CD1c-positive myeloid dendritic cell (primary cell): ENCODE results near the gene ASGR2.
"Not testable (repeated sequence)": the region's sequence is repeated elsewhere in the genome, so short reads cannot be mapped to it uniquely, and the experiment has no call there.

Experiments used
- DNase-seq: peaks from one replicate; pipeline ENCODE4 v3.0.0-alpha.2; 2016; ENCODE audit errors: extremely low spot score

Gene ASGR2

GRCh38 chr17:7126386-7126785 lies 11.8 kb upstream of the ASGR2 start:
- DNase-seq, result not testable (repeated sequence)

- DNase-seq, result no peak
These were observed 10.3 kb upstream of the ASGR2 start for GRCh38 chr17:7124923-7125322.

GRCh38 chr17:7123844-7124243 lies 9.2 kb upstream of the ASGR2 start:
- peak; percentile 29 for DNase-seq

DNA sequence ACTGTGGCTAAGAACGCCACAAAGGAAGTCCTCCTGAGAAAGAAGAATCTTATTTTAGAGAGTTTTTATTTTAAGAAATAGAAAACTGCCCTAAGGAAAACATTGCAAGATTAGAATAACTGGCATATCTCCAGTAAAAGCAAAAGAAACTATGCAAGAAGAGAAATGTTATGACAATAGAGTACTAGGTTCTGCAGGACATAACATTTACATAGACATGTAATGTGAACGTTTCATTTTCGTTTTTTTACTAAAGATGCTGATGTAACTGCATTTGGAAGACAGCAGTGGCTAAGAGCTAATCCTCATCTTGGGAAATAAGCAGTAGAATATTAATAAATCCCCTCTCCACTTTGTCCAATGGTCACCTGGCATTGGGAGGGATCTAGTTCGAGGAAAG lies 7.8 kb upstream of the ASGR2 start:
- peak; percentile 19 for DNase-seq

GRCh38 chr17:7120635-7121034 lies 6.0 kb upstream of the ASGR2 start:
- peak; percentile 78 for DNase-seq

GRCh38 chr17:7120123-7120522 lies 5.5 kb upstream of the ASGR2 start:
- peak; percentile 28 for DNase-seq

DNA sequence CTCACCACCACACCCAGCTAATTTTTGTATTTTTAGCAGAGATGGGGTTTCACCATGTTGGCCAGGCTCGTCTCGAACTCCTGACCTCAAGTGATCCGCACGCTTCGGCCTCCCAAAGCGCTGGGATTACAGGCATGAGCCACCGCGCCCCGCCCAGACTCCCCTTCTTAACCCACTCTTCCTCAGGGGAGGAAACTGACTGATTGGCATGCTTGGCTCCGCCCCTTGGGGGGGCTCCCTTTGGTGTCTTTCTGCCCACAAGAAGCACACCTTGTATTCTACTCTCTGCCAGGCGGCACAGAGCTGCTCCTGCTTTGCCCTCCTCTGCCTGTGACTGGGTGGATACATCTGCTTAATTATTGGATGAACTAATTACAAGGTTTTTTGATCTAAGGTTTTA lies 4.7 kb upstream of the ASGR2 start:
- no peak for DNase-seq

DNA sequence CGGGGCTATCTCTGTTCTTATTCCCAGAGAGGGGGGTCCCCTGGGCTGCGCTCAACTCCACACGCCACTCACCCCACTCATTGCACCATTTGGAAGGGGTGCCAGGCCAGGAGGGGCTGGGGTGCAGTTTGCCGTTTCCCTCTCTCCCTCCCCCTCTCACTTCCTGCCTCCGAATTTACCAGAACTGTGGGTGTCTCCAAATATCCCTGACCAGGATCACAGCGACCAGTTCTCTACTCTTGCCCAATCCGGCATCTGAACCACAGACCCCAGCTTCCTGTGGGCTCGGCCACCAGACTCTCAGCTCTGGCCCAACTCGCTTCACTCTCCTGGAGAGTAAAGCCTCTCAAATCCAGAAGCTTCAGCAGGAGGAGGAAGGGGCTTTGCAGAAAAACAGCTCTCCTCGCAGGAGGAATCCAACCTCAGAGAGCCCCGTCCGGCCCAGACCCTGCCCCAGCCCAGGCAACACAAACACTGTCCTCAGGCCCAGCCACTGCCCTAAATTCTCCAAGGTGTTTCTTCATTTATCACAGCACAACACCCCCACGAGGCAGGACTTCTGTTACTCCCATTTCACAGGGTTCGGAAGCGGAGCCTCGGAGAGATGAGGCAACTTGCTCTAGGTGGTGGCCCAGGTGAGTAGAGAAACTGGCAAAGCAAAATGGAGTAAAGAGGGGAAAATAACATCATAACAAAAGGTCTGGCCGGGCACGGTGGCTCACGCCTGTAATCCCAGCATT lies 423 bp upstream of the ASGR2 start:
- peak; percentile 76 for DNase-seq

DNA sequence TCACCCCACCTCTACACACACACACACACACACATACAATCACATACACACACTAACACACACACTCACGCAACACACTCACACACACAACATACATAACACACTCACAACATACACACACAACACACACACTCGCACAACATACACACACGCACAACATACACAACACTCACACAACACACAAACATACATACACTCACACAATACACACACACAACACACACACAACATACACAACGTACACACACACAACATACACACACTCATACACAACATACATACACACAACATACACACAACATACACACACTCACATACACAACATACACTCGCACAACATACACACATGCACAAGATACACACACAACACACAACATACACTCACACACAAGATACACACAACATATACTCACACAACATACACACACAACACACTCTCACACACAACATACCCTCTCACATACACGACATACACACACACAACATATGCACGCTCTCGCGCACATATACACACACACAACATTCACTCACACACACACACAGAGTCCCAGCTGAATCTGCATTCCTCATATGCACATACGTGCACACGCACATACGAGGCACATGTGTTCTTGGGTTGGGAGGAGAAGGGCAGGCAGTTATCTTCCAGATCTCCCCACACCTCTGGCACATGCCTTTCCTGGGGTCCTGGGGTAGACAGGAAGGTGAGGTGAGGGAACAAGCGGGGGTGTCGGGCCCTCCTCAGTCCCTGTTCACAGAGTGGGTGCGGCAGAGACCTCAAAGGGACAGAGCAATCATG lies 1.1 kb downstream of the ASGR2 start:
- DNase-seq, result no peak

DNA sequence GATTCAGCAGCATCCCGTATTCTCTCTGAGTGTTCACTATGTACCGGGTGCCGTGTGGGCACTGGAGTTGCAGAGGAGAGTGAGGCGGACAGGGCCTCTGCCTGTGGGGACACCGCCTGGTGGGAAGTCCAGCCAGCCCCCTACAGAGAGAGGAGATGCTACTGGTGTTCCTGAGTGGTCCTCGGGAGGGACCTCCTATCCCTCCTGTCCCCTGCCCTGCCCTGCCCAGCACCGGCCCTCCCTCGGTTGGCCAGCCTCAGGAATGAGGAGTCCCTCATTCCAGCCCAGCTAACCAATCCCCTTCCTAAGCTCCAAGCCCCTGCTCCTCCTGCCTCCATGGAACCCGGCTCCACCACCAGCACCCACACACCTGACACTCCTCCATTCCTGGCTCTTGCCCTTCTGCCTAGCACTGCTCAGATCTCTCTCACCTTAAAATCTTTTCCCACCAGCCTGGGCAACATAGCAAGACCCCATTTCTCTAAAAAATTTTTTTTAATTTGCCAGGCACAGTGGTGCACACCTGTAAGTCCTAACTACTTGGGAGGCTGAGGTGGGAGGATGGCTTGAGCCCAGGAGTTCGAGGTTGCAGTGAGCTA lies 2.0 kb downstream of the ASGR2 start:
- no peak for DNase-seq

- DNase-seq, result peak; percentile 44
These were observed 2.7 kb downstream of the ASGR2 start for GRCh38 chr17:7111784-7112509.

GRCh38 chr17:7110617-7111306 lies 3.9 kb downstream of the ASGR2 start:
- no peak for DNase-seq

GRCh38 chr17:7109461-7110322 lies 4.9 kb downstream of the ASGR2 start:
- no peak for DNase-seq

DNA sequence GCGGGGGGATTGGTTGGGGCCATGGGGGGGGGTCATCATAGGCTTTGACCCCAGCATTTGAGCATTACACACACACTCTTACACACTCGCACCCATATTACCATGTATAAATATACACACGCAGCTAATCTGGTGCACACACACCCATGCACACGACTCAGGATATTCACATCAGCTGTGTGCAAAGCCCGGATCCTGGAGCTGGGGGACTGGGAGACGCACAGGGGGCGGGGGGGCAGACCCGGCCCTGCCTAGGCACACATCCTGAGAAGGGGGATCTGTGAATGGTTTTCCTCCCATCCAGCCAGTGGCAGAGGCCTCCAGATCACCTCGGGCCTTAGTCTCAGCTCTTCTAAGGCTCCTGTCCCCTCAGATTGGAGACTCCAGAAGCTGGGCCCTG lies 5.6 kb downstream of the ASGR2 start:
- DNase-seq, result no peak

DNA sequence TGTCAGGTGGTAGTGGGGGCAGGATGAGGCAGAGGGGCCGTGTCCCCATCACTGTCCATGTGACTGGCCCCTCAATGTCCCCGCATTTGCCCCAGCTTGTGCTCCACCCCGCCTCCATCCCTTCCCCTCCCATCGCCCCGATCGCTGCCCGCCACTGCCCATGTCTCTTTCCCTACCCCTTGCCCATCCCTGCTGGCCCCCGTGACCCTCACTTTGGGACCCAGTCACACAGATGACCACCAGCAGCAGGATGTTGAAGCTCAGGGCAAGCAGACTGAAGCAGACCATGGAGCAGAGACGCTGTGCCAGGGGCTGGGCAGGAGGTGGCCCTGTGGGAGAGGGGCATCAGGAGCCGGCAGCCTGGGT lies 6.1 kb downstream of the ASGR2 start:
- DNase-seq, result no peak

- no peak for DNase-seq
These were observed 6.6 kb downstream of the ASGR2 start for GRCh38 chr17:7107795-7108559.

DNA sequence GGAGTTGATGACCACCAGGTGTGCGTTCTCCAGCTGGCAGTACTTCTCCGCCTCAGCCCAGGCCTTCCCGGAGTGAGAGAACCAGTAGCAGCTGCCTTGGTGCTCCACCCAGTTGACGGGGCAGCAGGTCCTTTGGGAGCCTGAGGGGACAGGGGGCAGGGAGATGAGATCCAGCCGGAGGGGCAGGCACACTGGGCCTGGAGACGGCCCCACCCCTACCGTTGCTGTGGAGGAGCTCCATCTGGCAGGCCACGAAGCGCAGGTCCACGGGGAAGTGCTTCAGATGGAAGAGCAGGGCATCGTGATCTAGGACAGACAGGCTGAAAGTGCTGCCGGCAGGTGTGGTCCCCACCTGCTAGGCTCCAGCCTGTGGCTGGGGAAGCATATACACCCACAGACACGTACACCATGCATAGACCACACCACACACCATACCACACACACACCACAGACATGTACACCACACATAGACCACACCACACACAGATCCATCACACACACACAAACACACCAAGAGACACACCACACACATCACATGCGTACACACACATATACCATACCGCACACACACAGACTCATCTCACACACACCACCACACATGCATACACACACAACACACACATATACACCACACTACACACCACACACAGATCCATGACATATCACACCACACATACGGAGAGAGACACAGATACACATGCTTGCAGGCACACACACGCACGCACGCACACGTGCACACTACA lies 7.4 kb downstream of the ASGR2 start:
- no peak for DNase-seq

GRCh38 chr17:7102421-7102820 lies 12.2 kb downstream of the ASGR2 start:
- DNase-seq, result no peak

DNA sequence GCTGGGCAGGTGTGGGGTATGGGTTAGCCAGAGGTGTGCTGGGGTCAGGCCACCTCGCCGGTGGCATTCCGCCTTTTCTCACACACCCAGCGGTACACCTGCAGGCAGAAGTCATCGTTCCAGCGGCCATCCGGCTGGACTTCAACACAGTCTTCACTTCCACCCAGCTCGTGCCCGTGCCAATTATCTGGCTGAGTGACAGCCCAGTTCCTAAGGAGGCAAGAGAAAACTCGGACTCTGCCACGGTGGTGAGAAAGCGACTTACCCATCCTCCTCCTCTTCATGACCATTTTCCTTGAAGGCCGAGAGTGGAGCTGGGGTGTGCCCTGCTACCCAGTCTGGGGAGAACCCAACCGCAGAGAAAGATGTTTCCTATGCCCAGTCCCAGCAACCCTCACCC lies 13.1 kb downstream of the ASGR2 start:
- no peak for DNase-seq
